Kidney (tissue), 14 donors: ENCODE measurements around the gene PTPN7. TPM values are rescaled to one million over a fixed set of nuclear protein-coding genes. Genes with fewer than 3 reads are reported as not detected.
A peak's percentile ranks its signal among the peaks of the same experiment; 100 is the strongest.

Experiments
- DNase-seq, 5 donors: peaks; one replicate each; pipeline ENCODE4 v3.0.0-alpha.2; 2013 to 2020
- FAIRE-seq: peaks from 2 replicates; lab custom pipeline; 2012; peaks lifted over from hg19 to GRCh38; lab: Jason Lieb, UNC
- H3K27ac ChIP-seq, 2 donors: one replicate each; pipeline ENCODE4 v1.7.0; 2013; ENCODE audit warnings: low read depth in 2 of 2, low read length in 2 of 2, inconsistent platforms in 1 of 2
- H3K27me3 ChIP-seq: one replicate; pipeline ENCODE4 v1.7.1; 2013; ENCODE audit warnings: low read length, inconsistent platforms; ENCODE audit not compliant: control insufficient read depth, insufficient read depth
- H3K36me3 ChIP-seq, 3 donors: one replicate each; pipeline versions ENCODE4 v1.7.0 to v1.7.1; 2013; ENCODE audit warnings: low read length in 3 of 3, control low read depth in 1 of 3, inconsistent platforms in 1 of 3; ENCODE audit not compliant: insufficient read depth in 3 of 3, control insufficient read depth in 2 of 3
- H3K4me1 ChIP-seq, 3 donors: one replicate each; pipeline versions ENCODE4 v1.7.0 to v1.7.1; 2013; ENCODE audit warnings: low read length in 3 of 3, inconsistent platforms in 1 of 3, low read depth in 1 of 3; ENCODE audit not compliant: control insufficient read depth in 2 of 3, insufficient read depth in 2 of 3
- H3K4me3 ChIP-seq, 3 donors: one replicate each; pipeline versions ENCODE4 v1.7.0 to v1.8.1; 2013; ENCODE audit warnings: low read length in 3 of 3, control low read depth in 1 of 3, inconsistent platforms in 1 of 3
- H3K9ac ChIP-seq, 3 donors: one replicate each; pipeline versions ENCODE4 v1.7.0 to v1.7.1; 2013; ENCODE audit warnings: low read length in 3 of 3, control low read depth in 1 of 3, inconsistent platforms in 1 of 3
- H3K9me3 ChIP-seq, 3 donors: one replicate each; pipeline versions ENCODE4 v1.7.0 to v1.7.1; 2013; ENCODE audit warnings: low read length in 3 of 3, control low read depth in 1 of 3, inconsistent platforms in 1 of 3; ENCODE audit not compliant: control insufficient read depth in 2 of 3, insufficient read depth in 1 of 3
- intact Hi-C: fragments of 100-400 bp; cut with DNase I; formaldehyde crosslinking; loops from one replicate; pipeline ENCODE4 v1.11.1; 2022
- polyA plus RNA-seq: library from polyadenylated mRNA; stranded (reverse); fragments of 350-450 nt; fragmentation: Illumina TruSeq; extraction: RNeasy Lipid Tissue Mini Kit (QIAGEN cat#74804); gene quantifications from one replicate; pipeline ENCODE4 v1.2.3, GENCODE V29; 2014; ENCODE audit warnings: low read depth, low replicate concordance; ENCODE audit not compliant: insufficient read depth
- total RNA-seq: library from RNA; stranded (reverse); fragmentation: NEBNext Ultra II Directional; extraction: Animal tissue kit (Norgen Biotek cat#: 25700); gene quantifications from one replicate; pipeline ENCODE4 v1.2.1, GENCODE V29; 2021
- TF ChIP-seq, protein P1 (sequence below): IDR thresholded peaks from 3 replicates; pipeline ENCODE4 v1.5.1; 2012; ENCODE audit warnings: mild to moderate bottlenecking, moderate library complexity, borderline replicate concordance; ENCODE audit not compliant: insufficient read depth; ENCODE audit errors: extremely low read depth
- donor health status: control.
- donor health status: control.
- donor health status: control.
- donor health status: control.
- donor health status: control.
- donor health status: DM: yes; HTN: yes; CAD: no.
- donor health status: Normal renal cell carcinoma (clear cell type).

PTPN7 gene
- total and polyA plus RNA-seq, 2 donors from 2014 or later: 3.5 to 5.5 TPM

DNA sequence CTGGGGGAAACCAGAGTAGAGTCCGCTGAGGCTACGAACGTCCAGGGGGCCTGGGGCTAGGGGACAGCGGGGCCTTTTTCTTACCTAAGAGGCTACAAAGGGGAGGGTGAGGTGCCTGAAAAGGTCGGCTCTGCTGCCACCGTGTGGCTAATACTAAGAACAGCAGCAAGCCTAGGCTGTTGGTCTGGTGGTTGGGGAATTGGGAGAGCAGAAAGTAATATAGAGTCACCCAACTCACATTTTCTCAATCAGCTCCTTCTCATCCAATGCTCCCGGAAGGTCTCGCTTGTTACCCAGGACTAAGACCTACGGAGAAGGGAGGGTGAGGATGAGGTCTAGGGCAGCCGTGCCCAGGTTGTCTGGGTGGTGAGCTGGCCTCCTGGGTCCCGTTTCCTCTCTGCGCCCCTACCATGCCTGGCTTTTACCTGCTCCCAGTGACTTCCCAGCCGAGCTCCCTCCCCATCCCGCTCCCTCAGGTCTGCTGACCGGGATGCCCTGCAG lies 25.1 kb downstream of the PTPN7 start:
- TF ChIP-seq, protein P1, sequence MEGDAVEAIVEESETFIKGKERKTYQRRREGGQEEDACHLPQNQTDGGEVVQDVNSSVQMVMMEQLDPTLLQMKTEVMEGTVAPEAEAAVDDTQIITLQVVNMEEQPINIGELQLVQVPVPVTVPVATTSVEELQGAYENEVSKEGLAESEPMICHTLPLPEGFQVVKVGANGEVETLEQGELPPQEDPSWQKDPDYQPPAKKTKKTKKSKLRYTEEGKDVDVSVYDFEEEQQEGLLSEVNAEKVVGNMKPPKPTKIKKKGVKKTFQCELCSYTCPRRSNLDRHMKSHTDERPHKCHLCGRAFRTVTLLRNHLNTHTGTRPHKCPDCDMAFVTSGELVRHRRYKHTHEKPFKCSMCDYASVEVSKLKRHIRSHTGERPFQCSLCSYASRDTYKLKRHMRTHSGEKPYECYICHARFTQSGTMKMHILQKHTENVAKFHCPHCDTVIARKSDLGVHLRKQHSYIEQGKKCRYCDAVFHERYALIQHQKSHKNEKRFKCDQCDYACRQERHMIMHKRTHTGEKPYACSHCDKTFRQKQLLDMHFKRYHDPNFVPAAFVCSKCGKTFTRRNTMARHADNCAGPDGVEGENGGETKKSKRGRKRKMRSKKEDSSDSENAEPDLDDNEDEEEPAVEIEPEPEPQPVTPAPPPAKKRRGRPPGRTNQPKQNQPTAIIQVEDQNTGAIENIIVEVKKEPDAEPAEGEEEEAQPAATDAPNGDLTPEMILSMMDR: peak; percentile 94
- Histone ChIP-seq H3K9ac (no peak overlapping the region), H3K36me3 (peaks cover 5 to 25% (median 15%) of the 10 kb centered on the region in 3 donors), H3K27me3 (no peaks in the 10 kb centered on the region), H3K27ac (no peak overlapping the region), H3K9me3 (no peaks in the 10 kb centered on the region), H3K4me3 (no peak overlapping the region), H3K4me1 (peaks cover 0 to 18% (median 17%) of the 10 kb centered on the region in 3 donors)
- peak; percentile 66 to 81 (median 74) for DNase-seq
- FAIRE-seq: no peak
- intact Hi-C loops: no loop called here

DNA sequence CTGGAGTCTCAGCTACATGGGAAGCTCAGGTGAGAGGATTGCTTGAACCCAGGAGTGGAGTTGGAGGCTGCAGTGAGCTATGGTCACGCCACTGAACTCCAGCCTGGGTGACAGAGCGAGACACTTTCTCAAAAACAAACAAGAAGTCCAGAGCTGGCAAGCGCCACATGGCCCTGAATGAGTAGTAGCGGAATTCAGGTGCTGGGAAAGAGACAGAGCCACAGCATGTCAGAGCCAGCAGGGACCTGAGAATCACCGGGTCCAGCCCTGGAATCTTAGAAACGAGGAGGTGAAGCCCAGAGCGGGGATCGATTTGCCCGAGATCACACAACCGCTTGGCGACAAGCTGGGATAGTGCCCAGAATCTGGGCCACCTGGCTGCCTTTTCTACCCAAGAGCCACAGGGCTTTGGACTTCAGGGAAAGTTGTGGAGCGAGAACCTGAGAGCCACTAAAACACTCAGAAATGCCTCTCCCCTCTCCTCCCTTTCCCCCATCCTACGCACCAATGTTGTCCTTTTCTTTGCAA lies 25.7 kb downstream of the PTPN7 start:
- H3K36me3 ChIP-seq: peaks cover 5 to 25% (median 15%) of the 10 kb centered on the region in 3 donors
- intact Hi-C loops: loop anchor here (5.0 kb wide), 1 partner anchor 132 kb away; no protein-coding TSS in a partner anchor
- FAIRE-seq: no peak

DNA sequence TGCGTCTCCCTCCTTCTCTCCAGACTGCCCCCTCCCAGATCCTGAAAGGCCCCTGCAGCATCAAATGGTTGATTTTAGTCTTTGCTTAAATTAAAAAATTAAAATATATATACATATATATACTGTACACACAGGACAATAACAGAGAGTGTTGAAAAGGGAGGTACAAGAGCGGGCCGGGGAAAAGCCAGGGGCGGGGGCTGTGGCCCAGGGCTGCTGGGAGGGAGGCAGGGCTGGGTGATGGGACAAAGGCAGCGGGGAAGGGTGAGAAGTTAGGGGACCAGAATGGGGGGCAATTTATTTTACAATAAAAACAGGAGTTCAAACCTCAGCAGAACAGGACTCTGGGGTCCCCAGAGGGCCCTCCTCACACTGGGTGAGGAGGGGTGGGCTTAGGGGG lies 26.4 kb downstream of the PTPN7 start:
- Histone ChIP-seq H3K27me3 (no peaks in the 10 kb centered on the region), H3K27ac (no peak overlapping the region), H3K4me3 (no peak overlapping the region), H3K36me3 (peaks cover 5 to 25% (median 15%) of the 10 kb centered on the region in 3 donors), H3K4me1 (peaks cover 0 to 18% (median 17%) of the 10 kb centered on the region in 3 donors), H3K9me3 (no peaks in the 10 kb centered on the region), H3K9ac (no peak overlapping the region)
- DNase-seq: peak in 1 of 5 donors; percentile 41
- intact Hi-C loops: loop anchor here (5.0 kb wide), 1 partner anchor 132 kb away; no protein-coding TSS in a partner anchor
- TF ChIP-seq, protein P1: no peak
- FAIRE-seq: no peak

More for the DNA sequence above, 25.7 kb downstream of the PTPN7 start:
- Histone ChIP-seq H3K9me3 (no peaks in the 10 kb centered on the region), H3K27ac (no peak overlapping the region), H3K27me3 (no peaks in the 10 kb centered on the region), H3K9ac (no peak overlapping the region), H3K4me1 (peaks cover 0 to 18% (median 17%) of the 10 kb centered on the region in 3 donors), H3K4me3 (no peak overlapping the region)
- DNase-seq: peak in 1 of 5 donors; percentile 62
- TF ChIP-seq, protein P1: no peak
